ENCODE measurements around the gene CIPC.

Gene CIPC

DNA sequence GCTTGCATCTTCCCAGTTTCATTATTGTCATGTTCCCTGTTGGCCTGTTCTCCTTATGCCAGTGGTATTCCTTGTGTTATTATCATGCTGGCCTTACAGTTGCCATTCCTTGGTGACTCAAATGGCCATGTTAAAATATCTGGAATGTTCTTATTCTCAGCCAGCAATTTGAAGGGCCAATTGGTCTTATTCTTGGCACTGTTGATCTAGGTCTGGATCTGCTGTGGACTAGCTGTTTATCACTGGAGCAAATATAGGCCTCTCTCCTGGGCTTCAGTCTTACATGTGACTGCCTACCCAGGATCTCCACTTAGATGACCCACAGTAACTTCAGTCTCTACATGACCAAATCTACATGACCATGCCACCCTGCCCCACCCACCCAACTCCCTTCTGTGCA, 5.4 kb downstream of the CIPC start:
- no peak for DNase-seq (ENCODE audit: low read depth in 2 of 2)

- DNase-seq (ENCODE audit: low read depth in 2 of 2): no peak
Measured at GRCh38 chr14:77103951-77104350, 5.9 kb downstream of the CIPC start.

GRCh38 chr14:77104393-77104792, 6.3 kb downstream of the CIPC start:
- no peak for DNase-seq (ENCODE audit: low read depth in 2 of 2)

DNA sequence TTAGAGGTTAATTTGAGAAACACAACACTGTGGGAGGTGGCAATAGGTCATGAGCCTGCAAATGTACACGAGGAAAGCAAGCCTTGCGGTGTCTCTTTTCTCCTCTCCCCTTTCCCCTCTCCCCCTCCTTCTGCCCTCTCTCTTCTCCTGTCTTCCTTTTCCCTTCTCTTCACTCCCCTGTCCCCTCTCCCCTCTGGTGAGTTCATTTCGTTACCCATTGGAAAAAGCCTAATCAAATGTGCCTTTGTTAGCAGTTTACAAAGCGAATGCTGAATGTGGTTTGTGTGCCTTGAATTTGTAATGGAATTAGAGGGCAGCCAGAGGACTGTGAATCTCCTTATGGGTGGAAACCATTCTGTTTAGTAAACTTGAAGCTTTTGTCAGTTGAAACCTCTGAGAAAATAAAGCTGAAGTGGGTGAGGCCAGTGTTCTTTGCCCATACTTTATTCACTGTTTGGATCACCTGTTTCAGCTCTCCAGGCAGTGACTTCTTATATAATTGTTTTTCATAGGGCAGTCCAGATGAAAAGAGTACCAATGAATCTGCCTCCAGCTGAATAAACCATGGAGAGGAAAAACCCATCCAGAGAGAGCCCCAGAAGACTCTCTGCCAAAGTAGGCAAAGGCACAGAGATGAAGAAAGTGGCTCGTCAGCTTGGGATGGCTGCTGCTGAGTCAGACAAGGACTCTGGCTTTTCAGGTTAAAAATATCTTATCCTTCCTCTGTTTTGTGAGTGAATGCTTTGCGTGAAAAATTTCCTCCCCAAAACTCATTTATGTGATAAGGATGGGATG, 7.3 kb downstream of the CIPC start:
- no peak for DNase-seq (ENCODE audit: low read depth in 2 of 2)

DNA sequence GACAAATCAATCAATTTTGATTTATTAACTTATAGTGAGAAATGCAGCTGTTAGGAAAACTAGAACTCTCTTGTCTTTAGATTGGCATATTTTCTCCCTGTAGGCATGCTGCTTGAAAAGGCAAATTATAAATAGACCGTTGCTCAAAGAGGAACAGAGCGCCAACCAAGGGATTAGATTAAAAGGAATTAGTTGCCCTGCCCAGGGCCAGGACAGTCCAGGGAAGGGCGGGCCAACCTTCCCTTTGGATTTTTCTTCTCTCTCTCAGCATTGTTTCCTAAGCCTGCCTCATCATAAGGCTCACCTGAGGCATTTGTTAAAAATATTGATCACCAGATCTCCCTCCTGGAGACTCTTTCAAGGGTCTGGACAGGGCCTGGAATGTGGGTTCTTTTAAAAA, 8.6 kb downstream of the CIPC start:
- no peak for DNase-seq (ENCODE audit: low read depth in 2 of 2)

DNA sequence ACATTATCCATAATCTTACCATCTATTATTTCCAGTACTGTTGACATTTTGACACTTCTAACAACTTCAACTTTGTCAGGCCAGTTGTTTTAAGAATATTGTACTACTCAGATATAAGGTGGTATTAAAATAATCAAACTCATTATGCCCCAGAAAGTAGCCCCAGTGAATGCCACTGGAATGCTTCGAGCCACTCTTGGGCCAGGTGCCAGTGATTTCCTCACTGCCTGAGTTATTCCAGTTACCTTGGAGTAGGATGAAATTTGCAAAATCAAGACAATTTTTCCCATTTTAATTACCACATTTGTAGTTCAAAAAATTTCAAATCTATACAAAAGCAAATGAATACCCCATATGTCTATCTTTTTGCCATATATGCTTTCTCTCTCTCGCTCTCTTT, 9.2 kb downstream of the CIPC start:
- no peak for DNase-seq (ENCODE audit: low read depth in 2 of 2)

GRCh38 chr14:77108753-77109152, 10.7 kb downstream of the CIPC start:
- DNase-seq (ENCODE audit: low read depth in 2 of 2): no peak

DNA sequence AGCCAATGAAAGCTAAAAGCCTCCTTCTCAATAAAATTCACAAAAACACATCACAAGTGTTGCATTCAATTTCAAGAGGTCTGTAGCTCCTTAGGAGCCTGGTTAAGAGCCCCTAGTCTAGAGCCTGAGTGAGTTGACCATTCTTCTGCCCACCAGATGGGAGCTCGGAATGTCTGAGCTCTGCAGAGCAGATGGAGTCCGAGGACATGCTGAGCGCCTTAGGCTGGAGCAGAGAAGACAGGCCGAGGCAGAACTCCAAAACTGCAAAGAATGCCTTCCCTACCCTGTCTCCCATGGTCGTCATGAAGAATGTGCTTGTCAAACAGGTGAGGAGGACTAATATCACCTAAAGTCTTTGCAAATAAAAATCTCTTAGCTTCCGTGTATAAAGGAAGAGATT, 11.6 kb downstream of the CIPC start:
- no peak for DNase-seq (ENCODE audit: low read depth in 2 of 2)

DNA sequence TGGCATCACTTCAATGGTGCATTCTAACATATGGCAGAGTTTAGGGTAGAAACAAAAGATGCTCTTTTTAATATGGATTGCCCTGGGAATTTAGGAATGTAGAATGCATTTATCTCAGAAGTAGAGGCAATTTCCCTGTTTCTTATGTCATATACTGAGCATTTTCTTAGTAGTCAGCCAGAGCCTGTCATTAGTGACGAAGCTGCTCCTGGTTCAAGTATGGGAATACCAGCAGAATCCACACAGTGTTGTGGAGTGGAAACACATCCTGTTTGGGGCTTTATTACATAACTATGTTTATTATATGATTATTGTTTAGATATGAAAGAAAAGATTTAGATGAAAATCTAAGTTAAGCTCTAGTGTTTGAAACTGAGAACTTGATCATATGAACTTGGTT, 12.2 kb downstream of the CIPC start:
- no peak for DNase-seq (ENCODE audit: low read depth in 2 of 2)

DNA sequence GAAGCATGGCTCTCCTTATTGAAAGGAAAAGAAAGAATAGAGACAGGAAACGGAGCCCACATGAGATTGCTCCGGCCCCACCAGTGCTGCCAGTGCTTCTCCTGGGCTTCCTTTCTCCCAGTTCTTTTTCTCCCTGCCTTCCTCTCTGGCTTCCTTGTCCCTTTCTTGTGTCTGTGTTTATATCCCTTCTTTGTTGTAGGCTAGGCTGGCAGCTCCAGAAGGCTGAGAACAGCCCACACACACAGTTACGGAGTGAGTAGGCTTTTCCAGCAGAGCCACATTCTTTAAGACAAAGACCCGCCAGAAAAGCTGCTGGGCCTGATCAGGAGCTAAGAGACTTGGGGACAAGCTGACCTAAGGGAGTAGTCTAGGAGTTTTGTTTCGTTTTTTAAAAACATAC, 13.0 kb downstream of the CIPC start:
- no peak for DNase-seq (ENCODE audit: low read depth in 2 of 2)

GRCh38 chr14:77113644-77114043, 15.6 kb downstream of the CIPC start:
- no peak for DNase-seq (ENCODE audit: low read depth in 2 of 2)

- DNase-seq (ENCODE audit: low read depth in 2 of 2): no peak
Measured at GRCh38 chr14:77114609-77115008, 16.6 kb downstream of the CIPC start.

GRCh38 chr14:77116172-77116817, 18.2 kb downstream of the CIPC start:
- DNase-seq (ENCODE audit: low read depth in 2 of 2): no peak

DNA sequence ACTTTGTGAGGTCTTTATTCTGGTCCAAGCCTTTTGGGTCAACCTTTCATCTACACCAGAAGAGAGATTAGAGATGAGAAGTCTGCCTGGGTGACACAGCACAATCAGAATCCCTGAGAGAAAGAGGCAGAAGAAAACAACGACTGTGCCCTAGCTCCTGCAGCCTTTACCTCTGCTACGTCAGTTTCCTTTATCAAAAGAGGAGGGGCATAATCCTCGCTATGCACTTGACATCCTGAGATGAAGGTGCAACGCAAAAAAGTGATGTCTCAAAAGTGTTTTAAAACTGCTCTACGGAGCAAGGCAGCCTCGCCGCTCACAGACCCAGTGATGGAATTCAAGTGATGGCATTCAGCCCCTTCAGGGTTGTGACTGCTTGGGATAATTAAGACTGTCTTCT, 21.8 kb downstream of the CIPC start:
- no peak for DNase-seq (ENCODE audit: low read depth in 2 of 2)

GRCh38 chr14:77120771-77121743, 23.0 kb downstream of the CIPC start:
- no peak for DNase-seq (ENCODE audit: low read depth in 2 of 2)

- DNase-seq (ENCODE audit: low read depth in 2 of 2): no peak
Measured at GRCh38 chr14:77122526-77123125, 24.6 kb downstream of the CIPC start.

DNA sequence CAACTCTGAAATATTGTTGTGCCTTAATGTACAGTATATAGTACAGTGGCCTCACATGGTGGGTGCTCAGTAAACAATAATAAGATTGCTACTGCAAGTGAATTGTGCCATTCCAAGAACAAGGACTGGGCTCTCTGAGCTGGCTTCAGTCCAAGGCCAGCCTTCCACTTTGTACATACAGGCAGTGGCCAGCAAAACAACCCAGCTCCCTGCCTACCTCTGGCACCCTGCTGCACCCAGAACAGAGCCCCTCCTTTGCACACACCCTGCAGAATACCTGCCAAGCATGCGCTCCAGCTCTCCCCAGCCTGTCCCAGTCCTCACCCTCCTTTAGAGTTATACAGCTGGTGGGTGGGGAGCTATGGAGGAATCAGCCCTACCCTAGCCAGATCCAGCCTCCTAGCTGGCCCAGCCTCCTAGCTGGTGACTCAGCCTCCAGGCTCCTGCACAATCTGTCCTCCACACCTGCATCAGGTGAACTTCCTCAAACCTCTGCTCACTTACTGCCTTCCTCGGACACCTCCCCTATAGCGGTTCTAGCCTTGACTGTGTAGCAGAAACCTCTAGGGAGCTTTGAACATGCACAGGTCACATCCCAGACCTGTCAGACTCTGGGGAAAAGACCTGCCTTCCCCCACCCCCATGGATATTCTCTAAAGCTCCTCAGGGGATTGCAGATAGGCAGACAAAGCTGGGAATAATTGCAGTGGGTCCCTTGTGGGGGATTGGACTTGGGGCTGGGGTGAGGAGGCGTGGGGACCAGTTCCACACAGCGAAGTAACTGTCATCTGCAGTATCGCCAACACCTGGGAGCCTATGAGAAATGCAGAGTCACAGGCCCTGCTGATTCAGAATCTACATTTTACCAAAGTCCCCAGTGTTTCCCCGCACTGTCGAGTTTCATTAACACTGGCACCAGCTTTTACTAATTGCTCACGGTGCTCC, 25.6 kb downstream of the CIPC start:
- no peak for DNase-seq (ENCODE audit: low read depth in 2 of 2)

DNA sequence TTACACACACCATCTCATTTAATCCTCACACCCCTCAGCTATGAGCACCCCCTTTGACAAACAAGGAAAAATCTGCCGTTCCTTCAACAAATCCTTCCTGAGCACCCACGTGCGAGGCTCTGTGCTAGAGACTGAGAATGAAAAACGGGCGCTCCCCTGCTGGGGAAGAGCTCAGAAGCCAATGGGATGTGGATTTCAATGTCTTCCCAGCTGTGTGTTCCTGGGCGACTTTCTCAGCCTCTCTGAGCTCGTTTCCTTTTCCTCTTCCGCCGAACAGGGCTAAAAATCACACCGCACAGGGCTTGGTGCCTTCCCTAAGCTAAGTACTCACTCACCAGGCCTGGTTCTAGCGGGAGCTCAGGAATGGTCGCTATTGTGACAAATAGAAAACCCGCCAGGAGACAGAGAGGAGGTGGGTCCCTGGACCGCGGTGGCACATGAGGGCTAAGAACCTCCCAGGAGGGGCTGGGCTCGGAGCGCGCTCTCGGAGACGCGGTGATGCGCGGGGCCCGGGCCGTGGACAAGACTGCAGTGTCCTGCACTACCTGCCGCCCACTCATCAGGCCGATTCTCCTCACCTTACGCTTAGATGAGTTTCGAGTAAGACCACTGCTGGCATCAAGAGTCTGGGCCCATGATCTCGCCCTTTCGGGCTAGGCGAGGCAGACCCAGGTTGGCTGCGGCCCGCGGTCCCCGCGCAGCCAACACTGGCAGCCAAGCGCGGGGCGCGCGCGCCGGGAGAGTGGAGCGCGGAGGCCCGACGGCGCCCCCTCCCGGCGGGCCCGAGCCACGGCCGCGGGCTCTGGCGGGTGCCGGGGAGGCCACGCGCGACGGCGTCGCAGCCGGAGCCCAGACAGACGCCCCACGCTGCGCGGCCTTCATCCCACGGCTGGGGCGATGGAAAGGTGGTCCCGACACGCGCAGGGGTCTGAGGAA, 26.6 kb downstream of the CIPC start:
- DNase-seq (ENCODE audit: low read depth in 2 of 2): peak; percentile 43 to 50

- DNase-seq (ENCODE audit: low read depth in 2 of 2): no peak
Measured at GRCh38 chr14:77125281-77125801, 27.3 kb downstream of the CIPC start.

All from activated CD4-positive, alpha-beta T cell treated with anti-CD3 and anti-CD28 coated beads for 24 hours (primary cell).